Measurements from ENCODE around the gene PIM3.
A peak's percentile ranks its signal among the peaks of the same experiment; 100 is the strongest.

The PIM3 gene

DNA sequence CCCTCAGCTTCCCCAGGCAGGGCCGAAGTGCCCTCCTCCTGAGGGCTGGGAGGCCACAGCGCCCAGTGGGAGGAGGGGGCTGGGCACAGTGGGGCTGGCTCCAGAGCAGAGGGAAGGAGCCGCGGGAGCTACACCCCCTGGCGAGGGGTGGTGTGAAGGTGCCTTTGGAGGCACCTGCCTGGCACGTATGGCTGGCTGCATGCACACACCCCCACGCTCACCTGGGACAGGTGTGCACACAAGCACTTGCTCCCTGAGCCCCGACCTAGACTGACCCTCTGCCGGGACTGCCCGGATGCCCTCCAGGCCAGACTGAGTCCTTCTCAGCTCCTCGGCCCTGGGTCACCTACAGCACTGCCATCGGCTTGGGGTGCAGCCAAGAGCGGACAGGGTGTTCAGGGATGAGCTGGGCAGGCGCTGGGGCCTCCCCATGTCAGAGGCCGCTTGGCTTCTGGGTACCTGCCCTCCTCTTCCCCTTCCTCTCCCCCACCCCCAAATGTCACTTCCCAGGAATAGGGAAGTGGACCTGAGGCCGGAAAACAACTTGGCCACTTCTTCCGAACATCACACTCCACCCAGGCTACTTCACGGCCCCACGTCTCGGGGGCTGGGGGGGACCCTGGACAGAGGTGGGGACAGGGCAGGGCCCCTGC is 7.4 kb upstream of the PIM3 start:
- intact Hi-C loops (cut with DNase I), result no loop called here

DNA sequence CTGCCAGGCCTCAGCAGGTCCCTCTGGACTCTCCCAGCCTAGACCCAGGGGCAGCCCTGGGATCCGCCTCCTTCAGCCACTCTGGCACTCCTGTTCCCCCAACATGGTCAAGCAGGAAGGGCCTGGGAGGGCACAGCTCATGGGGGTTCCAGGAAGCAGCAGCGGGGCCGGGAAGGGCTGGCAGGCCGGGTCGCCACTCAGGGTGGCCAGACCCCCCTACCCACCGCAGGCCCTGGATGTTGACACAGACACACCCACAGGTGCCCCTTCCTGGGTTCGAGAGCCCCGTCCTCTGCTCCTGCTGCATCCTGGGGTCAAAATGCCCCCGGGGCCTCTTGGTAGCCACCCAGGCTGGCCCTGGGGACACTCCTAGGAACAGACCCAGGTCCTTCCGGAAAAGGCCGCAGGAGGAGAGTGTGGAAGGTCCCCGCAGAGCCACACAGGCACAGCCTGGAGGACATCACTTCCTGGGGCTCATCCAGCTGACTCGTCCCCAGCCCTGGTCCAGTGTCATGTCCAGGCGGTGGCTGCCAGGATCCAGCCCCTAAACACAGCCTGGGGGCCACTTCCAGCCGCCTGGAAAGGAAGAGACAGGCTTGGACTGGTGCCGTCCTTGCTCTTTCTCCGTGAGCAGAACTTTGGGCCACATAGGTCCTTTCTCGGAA is 6.8 kb upstream of the PIM3 start:
- peak in 1 of 10 donors; percentile 46 for DNase-seq
- intact Hi-C loops (cut with DNase I), result no loop called here

More for the DNA sequence above, 7.4 kb upstream of the PIM3 start:
- no peak for DNase-seq

DNA sequence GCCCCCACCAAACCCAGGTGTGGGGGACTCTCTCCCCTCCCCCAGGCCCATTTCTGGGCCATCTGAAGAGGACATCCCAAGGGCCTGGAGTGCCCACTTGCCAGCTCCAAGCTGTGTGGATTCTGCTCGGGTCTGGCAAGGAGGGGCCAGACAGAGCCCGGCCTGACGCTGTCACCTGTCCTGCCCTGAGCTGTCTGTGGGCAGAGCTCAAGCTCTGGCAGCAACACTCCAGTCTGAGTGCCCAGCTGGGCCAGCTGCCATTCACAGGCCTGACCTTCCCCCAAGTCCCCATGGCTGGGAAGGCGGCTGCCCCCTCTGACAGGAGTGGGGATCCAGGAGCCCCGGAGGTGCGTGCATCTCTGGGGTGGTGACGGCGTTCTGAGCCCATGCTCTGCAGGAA is 6.2 kb upstream of the PIM3 start:
- DNase-seq, result peak in 1 of 10 donors; percentile 85
- intact Hi-C loops (cut with DNase I), result no loop called here

- intact Hi-C loops (cut with DNase I), result no loop called here
- peak in 2 of 10 donors; percentile 69 to 78 for DNase-seq
Observed at GRCh38 chr22:49954991-49955580, 5.5 kb upstream of the PIM3 start.

DNA sequence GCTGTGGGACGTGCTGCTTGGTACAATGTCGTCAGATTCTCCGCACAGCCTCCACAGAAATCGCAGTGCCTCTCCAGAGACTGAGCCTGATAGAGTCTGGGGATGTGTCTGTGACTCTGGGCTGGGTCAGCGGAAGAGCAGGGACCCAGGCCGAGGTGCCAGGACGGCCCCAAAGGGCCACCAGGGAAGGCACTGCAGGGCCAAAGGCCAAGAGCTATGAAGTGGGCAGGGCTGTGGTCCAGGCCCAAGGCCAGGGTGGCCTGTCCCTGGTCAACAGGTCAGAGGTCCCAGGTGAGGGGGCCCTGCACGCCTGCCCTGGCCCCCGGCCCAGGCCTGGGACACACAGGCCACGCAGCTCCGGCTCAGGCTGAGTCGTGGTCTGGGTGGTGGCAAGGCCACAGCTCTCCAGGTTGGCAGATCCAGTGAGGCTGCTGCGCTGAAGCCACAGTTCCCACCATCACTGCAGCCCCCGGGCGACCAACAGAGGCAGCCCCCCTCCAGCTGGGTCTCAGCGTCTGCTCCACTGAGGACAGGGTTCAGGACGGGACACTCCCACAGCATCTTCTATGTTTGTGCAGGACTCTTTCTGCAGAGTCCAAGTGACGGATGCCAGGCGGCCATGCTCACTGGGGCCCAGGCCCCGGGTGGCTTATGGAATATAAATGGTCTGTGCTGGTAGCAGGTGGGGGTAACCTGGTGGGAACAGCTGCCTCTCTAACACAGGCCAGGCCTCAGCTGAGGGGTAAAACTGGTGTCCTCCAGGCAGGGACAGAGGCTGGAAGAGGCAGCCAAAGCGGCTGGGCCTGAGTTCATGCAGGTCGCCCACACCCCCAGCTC is 4.8 kb upstream of the PIM3 start:
- intact Hi-C loops (cut with DNase I), result no loop called here
- peak in 3 of 10 donors; percentile 54 to 81 (median 61) for DNase-seq

DNA sequence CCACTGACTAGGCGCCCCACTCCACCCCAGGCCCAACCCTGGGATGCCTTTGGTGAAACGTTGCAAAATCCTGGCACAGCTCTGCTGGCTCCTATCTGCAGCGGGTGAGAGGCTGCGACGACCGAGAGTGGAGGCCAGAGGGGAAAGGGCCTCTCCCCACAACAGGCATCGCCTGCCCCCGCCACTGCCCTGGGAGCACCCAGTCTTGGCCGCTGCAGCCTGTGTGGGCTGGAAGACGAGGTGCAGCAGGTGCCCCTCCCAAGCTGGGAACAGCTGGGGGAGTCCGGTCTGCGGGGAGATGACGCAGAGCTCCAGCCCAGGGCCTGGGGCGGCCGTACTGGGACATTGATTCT is 4.2 kb upstream of the PIM3 start:
- DNase-seq, result peak in 3 of 10 donors; percentile 56 to 78 (median 61)
- intact Hi-C loops (cut with DNase I), result no loop called here

GRCh38 chr22:49956914-49957825 is 3.4 kb upstream of the PIM3 start:
- DNase-seq, result peak in 4 of 10 donors; percentile 8 to 69 (median 57)
- intact Hi-C loops (cut with DNase I), result no loop called here

DNA sequence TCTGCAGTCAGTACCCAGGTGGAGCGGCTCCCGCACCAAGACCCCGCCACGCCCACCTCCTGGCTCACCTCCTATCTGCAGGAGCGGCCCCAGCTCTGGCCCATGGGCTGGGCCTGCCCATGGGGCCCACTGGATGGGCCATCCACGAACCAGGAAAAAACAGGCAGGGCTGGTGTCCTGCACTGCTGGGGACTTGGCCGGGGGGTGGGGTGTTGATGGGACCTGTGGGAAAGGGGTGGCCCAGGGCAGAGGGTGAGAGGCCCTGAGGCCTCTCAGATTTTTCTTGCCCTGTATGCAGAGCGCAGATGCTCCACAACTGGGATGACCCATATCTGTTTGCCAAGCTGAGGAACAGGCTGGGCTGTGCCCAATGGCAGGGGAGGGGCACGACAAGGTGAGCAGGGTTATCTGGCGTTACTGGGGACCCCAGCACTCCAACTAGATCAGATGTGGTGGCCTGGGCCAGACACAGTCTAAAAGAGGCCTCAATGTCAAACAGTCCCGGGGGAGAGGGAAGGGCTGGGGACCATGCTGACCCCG is 2.7 kb upstream of the PIM3 start:
- intact Hi-C loops (cut with DNase I), result no loop called here
- peak in 4 of 10 donors; percentile 7 to 70 (median 60) for DNase-seq

DNA sequence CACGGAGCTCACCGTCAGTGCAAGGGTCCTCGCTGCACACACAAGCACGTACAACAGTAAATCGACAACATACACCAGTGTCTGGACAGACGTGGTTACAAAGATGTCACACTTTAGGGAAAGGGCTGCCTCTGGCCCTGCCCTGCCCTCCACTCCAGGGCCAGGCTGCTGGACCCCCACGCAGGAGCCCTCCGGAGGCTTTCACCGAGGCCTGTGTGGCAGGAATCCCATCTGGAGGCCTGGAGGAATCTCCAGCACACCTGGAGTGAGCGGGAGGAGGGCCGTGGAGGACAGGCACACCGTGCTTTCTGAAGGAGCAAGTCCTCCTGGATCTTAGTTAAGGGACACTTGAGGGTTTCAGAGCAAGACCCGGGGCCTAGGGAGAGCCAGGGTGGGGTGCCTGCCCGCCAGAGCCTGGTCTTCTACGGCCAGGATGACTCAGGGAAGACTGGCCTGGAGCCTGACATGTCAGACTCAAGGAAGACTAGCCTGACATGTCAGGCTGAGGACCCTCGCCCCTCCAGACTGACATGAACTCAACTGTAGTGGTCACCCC is 2.1 kb upstream of the PIM3 start:
- DNase-seq, result peak in 2 of 10 donors; percentile 49 to 71
- intact Hi-C loops (cut with DNase I), result no loop called here

DNA sequence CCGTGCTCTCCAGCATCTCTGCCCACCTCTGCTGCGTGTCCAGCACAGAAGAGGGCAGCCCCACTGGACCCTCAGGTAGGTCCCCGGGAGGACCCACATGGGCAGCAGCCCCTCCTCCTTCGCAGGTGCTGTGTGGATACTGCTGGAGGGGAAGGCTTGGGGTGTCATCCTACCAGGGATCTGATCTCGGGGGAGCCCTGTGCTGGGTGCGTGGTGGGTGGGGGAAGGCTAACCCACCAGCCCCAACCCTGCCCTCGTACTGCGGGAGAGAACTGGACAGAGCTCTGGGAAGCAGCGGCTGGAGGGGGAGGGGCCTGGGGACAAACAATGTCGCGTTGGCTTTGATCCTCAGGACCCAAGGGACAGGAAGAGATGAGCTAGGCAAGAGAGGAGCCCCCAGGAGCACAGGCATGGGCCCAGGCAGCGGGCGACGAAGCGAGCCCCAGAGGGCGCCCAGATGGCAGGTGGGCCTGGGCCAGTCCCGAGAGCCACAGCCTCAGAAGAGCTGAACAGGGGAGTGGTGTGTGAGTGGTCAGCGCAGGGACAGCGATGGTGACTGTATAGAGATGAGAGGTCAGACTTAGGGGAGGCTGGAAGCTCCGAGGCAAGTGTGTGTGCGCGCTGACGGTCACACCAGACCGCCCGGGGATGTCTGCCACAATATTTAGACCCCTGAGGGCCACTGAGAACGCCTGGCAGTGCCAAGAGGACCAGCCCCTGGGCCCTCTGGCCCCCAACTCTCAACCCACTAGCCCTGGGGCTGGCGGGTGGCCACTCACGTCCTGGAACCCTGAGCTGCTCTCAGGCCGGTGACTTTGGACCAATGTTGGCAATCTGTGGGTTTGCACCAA is 1.4 kb upstream of the PIM3 start:
- DNase-seq, result peak in 4 of 10 donors; percentile 7 to 80 (median 42)

DNA sequence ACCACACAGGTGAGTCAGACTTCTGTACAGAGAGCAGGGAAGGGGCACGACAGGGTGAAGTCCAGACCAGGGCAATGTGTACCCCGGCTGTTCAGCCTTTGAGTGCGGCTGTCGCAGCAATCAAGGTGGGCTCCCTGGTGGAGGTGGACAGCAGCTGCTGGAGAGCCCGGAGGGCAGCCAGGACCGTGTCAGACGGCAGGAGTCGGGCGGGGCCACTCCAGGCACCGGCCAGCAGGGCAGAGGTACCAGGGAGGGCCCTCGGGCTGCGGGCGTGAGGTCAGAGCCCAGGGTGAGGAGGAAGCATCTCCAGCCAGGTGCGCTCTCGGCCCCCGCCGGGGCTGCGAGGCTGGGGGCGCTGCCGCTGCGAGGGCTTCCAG is 802 bp upstream of the PIM3 start:
- DNase-seq, result peak in 2 of 10 donors; percentile 86 to 89
- intact Hi-C loops (cut with DNase I), result no loop called here

More for the DNA sequence above, 1.4 kb upstream of the PIM3 start:
- intact Hi-C loops (cut with DNase I), result no loop called here

DNA sequence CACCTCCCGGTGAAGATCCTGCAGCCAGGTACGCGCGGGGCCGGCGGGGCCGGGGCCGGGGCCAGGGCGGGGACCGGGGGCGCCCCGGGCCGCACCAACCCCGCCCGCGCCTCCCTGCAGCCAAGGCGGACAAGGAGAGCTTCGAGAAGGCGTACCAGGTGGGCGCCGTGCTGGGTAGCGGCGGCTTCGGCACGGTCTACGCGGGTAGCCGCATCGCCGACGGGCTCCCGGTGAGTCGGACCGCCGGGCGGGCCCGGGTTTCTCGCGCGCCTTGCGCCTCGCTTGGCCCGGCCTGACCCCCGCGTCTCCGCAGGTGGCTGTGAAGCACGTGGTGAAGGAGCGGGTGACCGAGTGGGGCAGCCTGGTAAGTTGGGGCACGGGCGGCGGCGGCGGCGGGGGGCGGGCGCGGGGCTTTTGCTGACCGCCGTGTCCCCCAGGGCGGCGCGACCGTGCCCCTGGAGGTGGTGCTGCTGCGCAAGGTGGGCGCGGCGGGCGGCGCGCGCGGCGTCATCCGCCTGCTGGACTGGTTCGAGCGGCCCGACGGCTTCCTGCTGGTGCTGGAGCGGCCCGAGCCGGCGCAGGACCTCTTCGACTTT is 531 bp downstream of the PIM3 start:
- DNase-seq, result peak in 7 of 10 donors; percentile 16 to 84 (median 31)
- intact Hi-C loops (cut with DNase I), result no loop called here

- intact Hi-C loops (cut with DNase I), result no loop called here
- DNase-seq, result peak in 4 of 10 donors; percentile 11 to 81 (median 54)
Observed at GRCh38 chr22:49961601-49962011, 1.0 kb downstream of the PIM3 start.

GRCh38 chr22:49962012-49962750 is 1.6 kb downstream of the PIM3 start:
- DNase-seq, result peak; percentile 59 to 95 (median 74)
- intact Hi-C loops (cut with DNase I), result no loop called here

GRCh38 chr22:49962751-49963646 is 2.4 kb downstream of the PIM3 start:
- intact Hi-C loops (cut with DNase I), result no loop called here
- DNase-seq, result peak in 8 of 10 donors; percentile 3 to 83 (median 21)

- peak in 3 of 10 donors; percentile 1 to 7 (median 6) for DNase-seq
- intact Hi-C loops (cut with DNase I), result no loop called here
Observed at GRCh38 chr22:49963647-49964026, 3.1 kb downstream of the PIM3 start.

Data from posterior cingulate gyrus (tissue), 11 donors.